Thyroid gland (tissue), 4 donors: ENCODE measurements around the gene MSL2.
"Not testable (repeated sequence)": the region's sequence is repeated elsewhere in the genome, so short reads cannot be mapped to it uniquely, and the experiment has no call there.

ENCODE experiments used
- CTCF ChIP-seq, 6 experiments: fragments of 200-600 bp in 3 of 6; fragments of 450-650 bp in 3 of 6; sonication (generic) in 3 of 6; IDR thresholded peaks; one replicate each; pipeline ENCODE4 v1.5.1; 2016 to 2019; ENCODE audit warnings: antibody characterized with exemption in 6 of 6, mild to moderate bottlenecking in 2 of 6, inconsistent platforms in 1 of 6, moderate library complexity in 1 of 6
- POLR2A ChIP-seq, 2 donors: fragments of 450-650 bp; IDR thresholded peaks; one replicate each; pipeline ENCODE4 v1.6.1; 2017; ENCODE audit warnings: antibody characterized with exemption in 2 of 2, mild to moderate bottlenecking in 2 of 2, moderate library complexity in 1 of 2

- TF ChIP-seq CTCF, POLR2A (IDR thresholded peaks at IDR 0.05): not testable (repeated sequence)
Observed at GRCh38 chr3:136144397-136144796, 51.7 kb downstream of the MSL2 start.
